Activated CD4-positive, alpha-beta T cell treated with anti-CD3 and anti-CD28 coated beads, Interleukin-2, amount 50 U/mL, for 24 hours (primary cell): ENCODE measurements around the gene LCA5.
"Not testable (repeated sequence)": the region's sequence is repeated elsewhere in the genome, so short reads cannot be mapped to it uniquely, and the experiment has no call there.

Experiments used
- DNase-seq, 2 donors: peaks; one replicate each; pipeline ENCODE4 v3.0.0-alpha.2; 2020; ENCODE audit warnings: low read depth in 1 of 2, low spot score in 1 of 2

LCA5 gene

DNA sequence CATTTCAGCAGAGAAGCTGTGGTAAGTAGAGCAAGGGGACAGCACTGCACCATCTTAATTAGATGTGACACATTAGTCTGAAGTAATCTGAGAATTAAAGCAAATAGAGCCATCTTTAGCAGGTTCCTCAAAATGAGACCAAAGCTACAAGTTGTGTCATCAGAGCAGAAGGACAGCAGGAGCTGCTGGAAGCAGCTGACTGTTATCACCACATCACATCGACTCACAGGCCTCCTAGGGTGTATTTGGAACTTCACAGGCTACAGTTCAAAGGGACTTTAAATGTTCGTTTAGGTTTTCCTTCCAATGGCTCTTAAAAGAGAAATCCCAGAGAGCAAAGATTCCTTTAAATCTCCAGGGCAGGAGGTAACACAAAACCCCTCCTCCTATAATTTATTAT lies 69.5 kb downstream of the LCA5 start:
- no peak for DNase-seq

DNA sequence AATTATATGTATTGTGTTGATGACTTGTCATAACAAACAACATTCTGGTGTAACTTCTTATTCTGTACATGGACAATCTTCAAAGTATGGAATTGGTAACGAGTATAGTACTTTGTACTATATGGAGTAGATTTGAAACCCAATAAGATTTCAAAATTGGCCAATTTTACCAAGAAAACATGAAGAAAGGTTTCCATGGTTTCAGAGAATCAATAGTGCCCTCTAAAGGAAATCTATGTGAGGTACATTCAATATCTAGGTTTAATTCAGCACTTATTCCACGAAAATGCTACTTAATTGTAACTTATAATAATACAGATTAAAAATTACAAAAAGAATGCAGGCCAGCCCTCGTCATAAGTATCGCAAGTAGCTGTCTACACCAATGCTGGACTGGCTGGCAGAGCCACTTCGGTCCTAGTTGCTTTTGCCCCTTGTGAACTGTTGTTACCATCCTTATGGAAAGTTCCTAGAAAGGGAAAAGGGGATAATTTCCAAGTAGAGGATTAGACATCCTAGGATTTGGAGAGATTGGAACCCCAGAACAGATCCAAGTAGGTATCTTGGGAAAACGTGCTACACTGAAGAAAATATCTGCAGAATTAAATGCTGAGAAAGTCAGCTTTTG lies 70.9 kb downstream of the LCA5 start:
- DNase-seq: no peak

DNA sequence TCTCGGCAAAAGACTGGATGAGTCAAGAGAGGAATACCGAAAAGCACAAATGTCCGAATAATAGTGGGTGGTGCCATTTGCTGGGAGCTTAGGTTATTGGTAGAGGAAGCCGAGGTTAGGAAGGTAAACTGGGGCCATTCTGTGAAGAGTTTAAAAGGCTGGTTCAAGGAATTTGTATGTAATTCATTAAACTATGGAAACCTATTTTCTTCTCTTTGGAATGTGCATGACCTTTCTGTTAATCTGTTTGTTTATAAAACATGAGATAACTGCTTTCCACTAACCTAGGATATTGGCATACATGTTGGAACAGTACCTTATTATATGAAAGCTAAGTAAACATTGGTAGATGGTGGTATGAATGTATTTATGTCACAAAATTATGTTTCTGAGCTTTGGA lies 71.8 kb downstream of the LCA5 start:
- DNase-seq: no peak

DNA sequence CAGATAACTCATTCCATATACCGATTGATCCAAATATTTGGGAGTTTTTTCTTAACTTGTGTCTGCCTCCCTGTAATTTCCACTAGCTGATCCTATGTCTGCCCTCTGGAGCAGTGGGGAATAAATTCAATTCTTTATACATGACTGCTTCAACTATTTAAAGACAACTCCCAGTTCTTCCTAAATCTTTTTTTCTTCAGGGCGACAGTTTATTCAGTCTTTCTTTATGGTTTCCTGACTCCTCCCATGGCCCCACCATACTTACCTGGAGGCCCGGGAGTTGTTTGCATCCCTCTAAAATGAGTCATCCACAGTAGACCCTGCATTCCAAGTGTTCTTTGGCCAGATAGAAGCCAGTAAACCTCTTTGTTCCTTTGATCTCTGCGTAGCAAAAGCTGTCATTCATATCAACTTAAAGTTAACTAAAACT lies 73.6 kb downstream of the LCA5 start:
- DNase-seq: no peak

DNA sequence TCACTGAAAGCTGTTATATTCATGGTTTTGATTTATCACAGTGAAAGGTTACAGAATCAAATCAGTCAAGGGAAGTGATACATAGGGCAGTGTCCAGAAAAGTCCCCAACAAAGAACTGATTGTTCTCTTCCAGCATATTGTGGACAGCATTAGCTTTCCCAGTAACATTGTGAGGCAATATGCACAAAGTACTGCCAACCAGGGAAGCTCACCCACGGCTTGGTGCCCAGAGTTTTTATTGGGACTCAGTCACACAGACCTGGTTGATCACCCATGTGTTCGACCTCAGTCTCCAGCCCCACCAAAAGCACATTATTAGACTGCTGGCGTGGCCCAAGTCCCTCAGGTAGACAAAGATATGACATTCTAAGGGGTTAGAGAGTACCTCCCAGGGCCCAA lies 76.0 kb downstream of the LCA5 start:
- DNase-seq: no peak

DNA sequence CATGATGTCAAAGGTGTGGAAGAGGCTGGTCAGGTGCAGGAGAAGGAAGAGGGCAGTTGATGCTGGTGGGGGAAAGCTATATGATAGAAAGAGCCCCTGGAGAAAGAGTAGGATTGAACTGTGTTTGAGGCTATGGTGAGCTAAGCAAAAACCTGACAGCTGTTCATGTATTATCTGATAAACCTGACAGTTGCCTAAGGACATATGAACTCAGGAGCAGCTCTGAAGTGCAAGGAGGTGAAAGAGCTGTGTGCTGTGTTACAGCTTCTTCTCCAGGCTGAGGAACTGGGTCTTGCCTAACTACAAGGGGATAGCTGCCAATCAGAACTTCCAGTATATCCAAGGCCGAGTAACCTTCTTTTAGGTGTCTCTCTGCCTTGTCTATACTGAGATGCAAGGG lies 81.8 kb downstream of the LCA5 start:
- no peak for DNase-seq

DNA sequence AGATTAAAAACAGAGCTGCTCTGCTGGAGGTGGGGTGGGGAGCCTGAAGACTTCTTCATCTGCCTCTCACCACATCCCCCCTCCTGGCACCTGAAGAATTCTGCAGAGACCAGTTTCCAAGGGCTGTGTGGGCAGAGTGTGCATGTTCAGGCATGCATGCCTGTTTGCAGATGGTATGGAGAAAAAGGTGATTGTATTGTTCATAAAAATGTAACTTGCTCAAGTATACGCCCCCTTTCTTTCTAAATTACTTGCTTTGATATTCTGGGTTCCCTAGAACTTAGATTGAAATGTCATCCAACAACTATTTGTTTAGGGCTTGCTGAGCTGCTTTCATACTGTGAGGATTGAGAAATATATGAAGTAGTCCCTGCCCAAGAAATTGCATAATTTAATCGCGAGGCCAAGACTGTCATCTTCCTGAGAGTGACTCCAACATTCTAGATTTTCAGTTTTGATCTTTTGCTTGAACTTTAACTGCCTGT lies 83.6 kb downstream of the LCA5 start:
- DNase-seq: no peak

DNA sequence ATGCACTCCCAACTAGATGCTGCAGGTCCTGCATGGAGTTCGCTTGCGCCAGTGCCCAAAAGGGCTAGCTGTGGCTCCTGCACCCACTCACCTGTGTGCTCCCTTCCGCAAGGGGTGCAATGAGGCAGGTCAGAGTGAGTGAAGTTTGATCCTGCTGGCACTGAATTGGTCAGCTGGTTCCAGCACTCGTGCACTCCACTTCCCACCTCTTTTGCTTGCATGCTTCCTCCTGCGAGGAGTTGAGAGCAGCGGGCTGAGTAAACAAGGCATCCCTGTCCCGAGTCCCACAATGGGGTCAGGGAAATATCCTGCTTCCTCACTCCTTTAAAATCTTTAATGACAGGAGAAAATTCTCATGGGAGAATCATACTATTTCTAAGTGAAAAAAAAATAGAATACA lies 86.2 kb downstream of the LCA5 start:
- no peak for DNase-seq

DNA sequence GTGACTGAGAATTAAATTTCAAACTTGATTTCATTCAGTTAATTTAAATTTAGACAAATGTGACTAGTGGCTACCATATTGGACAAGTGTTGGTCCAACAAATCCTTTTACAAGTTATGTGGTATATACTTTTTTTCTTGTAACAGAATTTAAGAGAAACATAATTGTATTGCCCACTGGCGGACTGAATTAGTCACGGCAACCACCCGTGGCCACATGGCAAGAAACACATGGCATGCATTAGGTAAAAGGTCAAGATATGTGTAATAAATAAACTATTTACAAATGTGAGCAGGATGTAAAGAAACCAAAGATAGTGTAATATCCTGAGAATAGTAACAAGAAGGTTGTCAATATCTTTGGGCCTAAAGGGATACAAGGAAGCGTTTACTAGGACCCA lies 91.2 kb downstream of the LCA5 start:
- no peak for DNase-seq

DNA sequence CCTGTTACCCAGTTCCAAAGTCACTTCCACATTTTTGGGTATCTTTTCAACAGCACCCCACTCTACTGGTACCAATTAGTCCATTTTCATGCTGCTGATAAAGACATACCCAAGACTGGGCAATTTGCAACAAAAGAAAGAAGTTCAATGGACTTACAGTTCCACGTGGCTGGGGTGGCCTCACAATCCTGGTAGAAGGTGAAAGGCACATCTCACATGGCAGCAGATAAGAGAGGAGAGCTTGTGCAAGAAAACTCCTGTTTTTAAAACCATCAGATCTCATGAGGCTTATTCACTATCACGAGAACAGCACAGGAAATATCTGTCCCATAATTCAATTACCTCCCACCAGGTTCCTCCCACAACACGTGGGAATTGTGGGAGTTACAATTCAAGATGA lies 93.4 kb downstream of the LCA5 start:
- DNase-seq: not testable (repeated sequence)

DNA sequence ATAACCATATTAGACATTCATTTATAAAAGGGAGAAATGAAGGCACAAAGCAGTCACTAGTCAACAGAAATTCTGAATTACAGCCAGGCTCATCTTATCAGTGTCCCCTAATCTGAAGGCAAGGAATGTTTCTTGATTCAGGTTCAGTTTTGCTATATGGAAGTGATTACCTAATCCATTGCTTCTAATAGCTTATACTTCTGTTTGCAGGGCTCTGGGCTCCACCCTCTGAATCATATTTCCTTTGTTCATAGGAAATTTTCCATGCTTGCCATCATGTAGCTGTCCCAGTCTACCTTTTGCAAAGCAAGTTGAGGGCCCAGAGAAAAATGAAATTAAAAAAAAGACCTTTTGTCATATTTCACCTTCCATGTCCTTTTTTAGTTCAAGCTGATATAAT lies 96.0 kb downstream of the LCA5 start:
- DNase-seq: no peak

DNA sequence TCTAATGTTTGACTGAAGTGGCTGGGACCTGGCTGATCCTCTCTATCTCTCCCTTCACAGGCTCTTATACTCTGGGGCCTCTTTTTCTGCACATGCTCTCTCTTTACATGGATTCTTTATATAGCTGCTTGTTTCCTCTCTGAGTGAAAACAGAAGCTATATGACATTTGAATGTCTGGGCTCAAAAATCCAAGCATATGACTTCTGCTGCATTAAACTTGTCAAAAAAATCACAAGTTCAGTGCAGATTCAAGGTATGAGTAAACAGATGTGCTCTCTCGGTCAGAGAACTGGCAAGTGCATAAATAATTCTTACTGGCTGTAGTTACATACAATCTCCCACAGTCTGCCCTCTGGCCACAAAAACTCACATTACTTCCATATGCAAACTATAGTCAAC lies 96.6 kb downstream of the LCA5 start:
- no peak for DNase-seq

DNA sequence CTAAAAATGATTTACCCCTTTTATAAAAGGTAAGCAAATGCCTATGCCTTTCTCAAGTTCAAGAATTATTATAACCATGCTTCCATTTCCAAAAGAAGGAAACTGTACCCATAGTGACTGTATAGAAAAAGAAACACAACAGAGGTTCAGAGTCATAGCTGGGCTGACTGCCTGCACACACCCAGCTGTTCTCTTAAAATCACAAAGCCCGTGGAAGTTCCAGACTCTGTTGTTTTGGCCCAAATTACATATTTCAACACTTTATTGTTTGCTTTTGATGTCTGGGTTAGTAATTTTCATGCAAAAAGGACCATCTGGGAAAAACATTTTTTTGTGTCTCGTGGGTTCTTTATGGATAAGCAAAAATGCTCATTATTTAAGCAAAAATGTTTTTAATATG lies 99.2 kb downstream of the LCA5 start:
- DNase-seq: no peak

DNA sequence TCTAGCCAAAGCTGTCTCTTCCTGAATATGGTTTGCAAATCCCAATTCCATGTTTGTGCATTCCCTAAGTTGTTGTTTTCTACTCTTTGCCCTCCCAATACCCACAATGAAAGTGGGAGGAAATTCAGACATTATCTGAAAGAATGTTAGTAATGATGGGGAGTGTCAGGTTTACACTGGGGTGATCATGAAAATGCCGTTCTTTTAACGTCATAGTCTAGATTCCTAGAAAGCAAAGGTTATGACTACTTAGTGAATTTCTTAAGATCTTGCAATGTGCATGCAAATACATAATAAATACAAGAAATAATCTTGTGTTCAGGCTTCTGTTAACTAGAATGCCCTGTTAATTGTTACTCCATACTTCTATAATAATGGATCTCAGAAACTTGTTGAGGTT lies 101.0 kb downstream of the LCA5 start:
- no peak for DNase-seq

DNA sequence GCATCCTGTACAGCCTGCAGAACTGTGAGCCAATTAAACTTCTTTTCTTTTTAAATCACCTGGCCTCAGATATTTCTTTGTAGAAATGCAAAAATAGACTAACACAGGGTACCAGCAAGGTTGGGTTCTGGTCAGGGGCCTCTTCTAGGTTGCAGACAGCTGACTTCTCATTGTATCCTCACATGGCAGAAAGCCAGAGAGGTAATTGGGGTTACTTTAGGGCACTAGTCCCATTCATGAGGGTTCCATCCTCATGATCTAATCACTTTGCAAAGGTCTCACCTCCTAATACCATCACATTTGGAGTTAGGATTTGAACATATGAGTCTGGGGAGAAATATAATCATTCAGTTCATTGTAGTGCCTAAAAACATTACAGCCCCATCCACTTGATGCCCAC lies 101.5 kb downstream of the LCA5 start:
- DNase-seq: no peak
